Activated B cell treated with CpG ODN at 0.5 μM for 24 hours (primary cell): Measurements from ENCODE around the gene TSG101. TPM values are rescaled to one million over a fixed set of nuclear protein-coding genes. Genes with fewer than 3 reads are reported as not detected.

Experiments used
- ATAC-seq: fragments of 200-7000 bp; cut with Tn5 transposase; one replicate; pipeline ENCODE4 v1.10.0; 2021; ENCODE audit warnings: low read depth, mild to moderate bottlenecking, moderate library complexity
- CTCF ChIA-PET: fragments of 350-600 bp; sonication (Branson Sonifier 250); formaldehyde crosslinking; loops from one replicate; lab custom pipeline; 2021; ENCODE audit warnings: antibody characterized with exemption; lab: Charles Lee
- POLR2A ChIA-PET: fragments of 350-600 bp; sonication (Branson Sonifier 250); formaldehyde crosslinking; loops from one replicate; lab custom pipeline; 2021; ENCODE audit warnings: antibody characterized with exemption; lab: Charles Lee
- DNase-seq: peaks from one replicate; pipeline ENCODE4 v3.0.0; 2022
- H3K27ac Mint-ChIP-seq: one replicate; pipeline ENCODE4 v1.8.0; 2020; ENCODE audit warnings: mixed read lengths
- H3K27me3 Mint-ChIP-seq: one replicate; pipeline ENCODE4 v1.8.0; 2021; ENCODE audit warnings: mixed read lengths
- H3K36me3 Mint-ChIP-seq: one replicate; pipeline ENCODE4 v1.8.0; 2021; ENCODE audit warnings: low read depth, mixed read lengths
- H3K4me1 Mint-ChIP-seq: one replicate; pipeline ENCODE4 v1.8.0; 2021; ENCODE audit warnings: mixed read lengths
- H3K4me3 Mint-ChIP-seq: one replicate; pipeline ENCODE4 v1.8.0; 2020; ENCODE audit warnings: mild to moderate bottlenecking, mixed read lengths
- H3K9me3 Mint-ChIP-seq: one replicate; pipeline ENCODE4 v1.8.0; 2020; ENCODE audit warnings: mixed read lengths
- CTCF ChIP-seq: fragments of 200-600 bp; IDR thresholded peaks from one replicate; pipeline ENCODE4 v1.8.0; 2022; ENCODE audit warnings: antibody characterized with exemption, mild to moderate bottlenecking
- intact Hi-C: fragments of 100-400 bp; cut with micrococcal nuclease; formaldehyde crosslinking; loops from one replicate; pipeline ENCODE4 v1.15.1; 2024
- total RNA-seq: library from RNA; stranded (reverse); gene quantifications from 2 replicates; pipeline ENCODE4 v1.2.3, GENCODE V29; 2022

Gene TSG101
- total RNA-seq, 1 donor from 2014 or later, result 45.3 TPM

DNA sequence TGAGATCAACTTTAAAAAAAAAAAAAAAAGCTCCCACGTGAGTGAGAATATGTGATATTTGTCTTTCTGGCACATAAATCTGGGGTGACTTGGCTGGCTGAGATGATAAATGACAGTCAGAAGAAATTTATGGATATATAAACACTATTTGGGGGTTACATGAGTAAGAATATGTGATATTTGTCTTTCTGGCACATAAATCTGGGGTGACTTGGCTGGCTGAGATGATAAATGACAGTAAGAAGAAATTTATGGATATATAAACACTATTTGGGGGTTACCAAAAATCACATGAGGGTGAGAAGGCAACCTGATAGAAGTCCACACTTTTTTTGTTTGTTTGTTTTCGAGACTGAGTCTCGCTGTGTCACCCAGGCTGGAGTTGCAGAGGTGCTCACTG is 6.6 kb upstream of the TSG101 start:
- intact Hi-C loops, result no loop called here
- peaks cover 11% of the 10 kb centered on the region for H3K36me3 Mint-ChIP-seq
- TF ChIP-seq CTCF, result no peak
- ATAC-seq, result no peak
- no peaks in the 10 kb centered on the region for H3K27me3 Mint-ChIP-seq
- H3K4me3 Mint-ChIP-seq, result no peak overlapping the region
- CTCF ChIA-PET, result no interaction called here
- POLR2A ChIA-PET, result interaction anchor here (0.6 to 0.7 kb wide), 2 partner anchors 266 to 519 kb away, joined by 3 read pairs; no protein-coding TSS in a partner anchor
- H3K9me3 Mint-ChIP-seq, result no peaks in the 10 kb centered on the region
- DNase-seq, result no peak
- no peaks in the 10 kb centered on the region for H3K4me1 Mint-ChIP-seq
- H3K27ac Mint-ChIP-seq, result no peak overlapping the region

GRCh38 chr11:18527512-18527911 is 770 bp upstream of the TSG101 start:
- Mint-ChIP-seq H3K4me1 (peaks cover 40% of the 10 kb centered on the region), H3K27me3 (no peaks in the 10 kb centered on the region), H3K27ac (peak overlapping the region; percentile 100), H3K9me3 (no peaks in the 10 kb centered on the region), H3K4me3 (peak overlapping the region; percentile 100), H3K36me3 (peaks cover 28% of the 10 kb centered on the region)
- ChIA-PET CTCF (interaction anchor here (1.2 to 1.6 kb wide), 3 partner anchors 13 to 200 kb away, joined by 3 to 5 read pairs (median 4); no protein-coding TSS in a partner anchor), POLR2A (interaction anchor here (0.7 to 2.2 kb wide), 20 partner anchors 8 to 1790 kb away, joined by 3 to 53 read pairs (median 6); partner anchors contain the start of genes GTF2H1, HPS5, LDHA and SAAL1)
- no peak for TF ChIP-seq CTCF
- no peak for DNase-seq
- intact Hi-C loops, result loop anchor here (1.0 to 10.0 kb wide), 8 partner anchors 40 to 1251 kb away; partner anchors contain the start of genes NUCB2, SAA2, SAAL1 and SERGEF
- no peak for ATAC-seq

DNA sequence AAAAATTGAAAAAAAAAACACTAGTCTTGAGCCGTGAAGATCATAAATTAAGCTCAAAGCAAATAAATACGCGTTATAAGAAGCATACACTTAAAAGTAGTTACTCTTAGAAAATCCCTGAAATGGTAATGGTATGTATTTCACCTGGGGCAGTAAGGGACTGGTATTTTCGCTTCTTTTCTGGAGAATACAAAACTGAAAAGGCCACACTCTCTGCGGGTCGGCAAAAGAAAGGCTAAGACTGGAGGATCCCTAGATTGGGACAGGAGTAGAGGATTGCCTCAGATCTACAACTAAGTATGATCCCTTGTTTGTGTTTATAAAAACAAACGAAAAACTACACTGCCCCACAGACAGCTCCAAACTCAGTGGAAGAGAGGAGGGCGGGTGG is 617 bp downstream of the TSG101 start:
- Mint-ChIP-seq H3K4me3 (peak overlapping the region; percentile 100), H3K36me3 (peaks cover 35% of the 10 kb centered on the region), H3K27me3 (no peaks in the 10 kb centered on the region), H3K9me3 (no peaks in the 10 kb centered on the region), H3K27ac (peak overlapping the region; percentile 100), H3K4me1 (peaks cover 44% of the 10 kb centered on the region)
- TF ChIP-seq CTCF, result no peak
- intact Hi-C loops, result loop anchor here (1.0 to 10.0 kb wide), 8 partner anchors 39 to 1249 kb away; partner anchors contain the start of genes GTF2H1, HPS5, NUCB2 and SAA2
- ChIA-PET POLR2A (interaction anchor here (0.7 to 2.2 kb wide), 18 partner anchors 9 to 512 kb away, joined by 3 to 53 read pairs (median 6); partner anchors contain the start of genes GTF2H1, HPS5, LDHA and SAAL1), CTCF (interaction anchor here (0.9 to 1.6 kb wide), 3 partner anchors 131 to 202 kb away, joined by 3 to 5 read pairs (median 4); no protein-coding TSS in a partner anchor)
- DNase-seq (no peak), ATAC-seq (no peak)

DNA sequence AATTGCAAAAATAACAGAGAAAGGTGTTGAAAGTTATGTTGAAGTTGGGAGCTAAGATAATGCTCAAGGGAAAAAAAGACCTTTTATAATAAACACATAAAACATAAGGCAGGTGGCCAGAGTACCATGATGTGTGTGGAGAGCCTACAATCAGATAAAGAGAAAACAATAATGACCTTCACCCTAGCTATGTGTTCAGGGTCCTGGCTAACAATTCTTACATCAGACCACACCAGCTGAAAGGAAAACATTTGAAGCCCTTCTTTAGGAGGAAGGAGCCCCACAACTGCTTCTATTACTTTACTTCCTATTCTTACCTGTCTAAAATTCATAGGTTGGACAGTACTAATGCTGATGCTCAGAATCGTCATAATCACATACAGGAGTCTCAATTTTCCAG is 2.5 kb downstream of the TSG101 start:
- TF ChIP-seq CTCF, result no peak
- ATAC-seq, result no peak
- Mint-ChIP-seq H3K9me3 (no peaks in the 10 kb centered on the region), H3K4me3 (no peak overlapping the region), H3K4me1 (peaks cover 48% of the 10 kb centered on the region), H3K27ac (no peak overlapping the region), H3K36me3 (peaks cover 37% of the 10 kb centered on the region), H3K27me3 (no peaks in the 10 kb centered on the region)
- intact Hi-C loops, result loop anchor here (10.0 kb wide), 1 partner anchor 279 kb away; the partner anchor contains the start of gene SAA2
- POLR2A ChIA-PET, result interaction anchor here (1.1 kb wide), 1 partner anchor 63 kb away, joined by 3 read pairs; no protein-coding TSS in a partner anchor
- DNase-seq, result no peak
- CTCF ChIA-PET, result no interaction called here

DNA sequence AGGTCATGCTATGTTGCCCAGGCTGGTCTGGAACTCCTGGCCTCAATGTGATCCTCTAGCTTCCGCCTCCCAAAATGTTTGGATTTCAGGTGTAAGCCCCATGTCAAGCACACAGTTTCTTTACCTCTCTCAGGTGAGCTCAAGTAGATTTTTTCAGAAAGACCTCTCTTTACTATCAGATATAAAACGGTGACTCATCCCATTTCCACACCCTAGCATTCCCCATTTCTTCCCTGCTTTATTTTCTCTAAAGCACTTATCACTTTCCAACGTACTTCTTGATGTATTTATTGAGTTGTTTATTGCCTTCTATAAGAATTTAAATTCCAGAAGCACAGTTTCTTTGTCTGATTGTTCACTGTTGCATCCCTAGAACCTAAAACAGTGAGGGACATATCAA is 3.7 kb downstream of the TSG101 start:
- H3K9me3 Mint-ChIP-seq, result no peaks in the 10 kb centered on the region
- CTCF ChIA-PET, result no interaction called here
- DNase-seq (no peak), ATAC-seq (no peak)
- H3K4me3 Mint-ChIP-seq, result no peak overlapping the region
- H3K36me3 Mint-ChIP-seq, result peaks cover 44% of the 10 kb centered on the region
- H3K27me3 Mint-ChIP-seq, result no peaks in the 10 kb centered on the region
- H3K4me1 Mint-ChIP-seq, result peaks cover 48% of the 10 kb centered on the region
- no peak for TF ChIP-seq CTCF
- intact Hi-C loops, result loop anchor here (10.0 kb wide), 1 partner anchor 278 kb away; the partner anchor contains the start of gene SAA2
- POLR2A ChIA-PET, result interaction anchor here (0.7 to 1.1 kb wide), 2 partner anchors 64 to 126 kb away, joined by 3 read pairs; no protein-coding TSS in a partner anchor
- H3K27ac Mint-ChIP-seq, result no peak overlapping the region
